Measurements from ENCODE around the gene TANC1.

DNA sequence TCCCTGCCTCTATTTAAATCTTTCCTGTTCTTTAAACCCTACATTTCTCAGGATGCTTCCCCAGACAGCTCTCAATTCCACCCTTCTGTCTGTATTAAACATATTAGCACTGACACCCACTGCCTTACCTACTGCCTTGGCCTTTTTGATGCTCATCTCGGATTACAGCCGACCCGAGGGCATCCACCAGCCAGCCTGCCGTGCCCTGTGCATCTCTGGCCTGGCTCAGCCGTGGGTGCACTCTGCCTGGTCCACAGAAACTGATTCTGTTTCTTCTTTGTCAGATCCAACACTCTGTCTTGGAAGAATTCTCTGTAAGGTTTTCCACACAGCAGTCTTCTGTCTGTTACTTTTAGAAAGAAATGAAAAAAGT lies 27.2 kb downstream of the TANC1 start:
- no peak for TF ChIP-seq POLR2A (IDR thresholded peaks at IDR 0.05)
- TF ChIP-seq, protein P1, sequence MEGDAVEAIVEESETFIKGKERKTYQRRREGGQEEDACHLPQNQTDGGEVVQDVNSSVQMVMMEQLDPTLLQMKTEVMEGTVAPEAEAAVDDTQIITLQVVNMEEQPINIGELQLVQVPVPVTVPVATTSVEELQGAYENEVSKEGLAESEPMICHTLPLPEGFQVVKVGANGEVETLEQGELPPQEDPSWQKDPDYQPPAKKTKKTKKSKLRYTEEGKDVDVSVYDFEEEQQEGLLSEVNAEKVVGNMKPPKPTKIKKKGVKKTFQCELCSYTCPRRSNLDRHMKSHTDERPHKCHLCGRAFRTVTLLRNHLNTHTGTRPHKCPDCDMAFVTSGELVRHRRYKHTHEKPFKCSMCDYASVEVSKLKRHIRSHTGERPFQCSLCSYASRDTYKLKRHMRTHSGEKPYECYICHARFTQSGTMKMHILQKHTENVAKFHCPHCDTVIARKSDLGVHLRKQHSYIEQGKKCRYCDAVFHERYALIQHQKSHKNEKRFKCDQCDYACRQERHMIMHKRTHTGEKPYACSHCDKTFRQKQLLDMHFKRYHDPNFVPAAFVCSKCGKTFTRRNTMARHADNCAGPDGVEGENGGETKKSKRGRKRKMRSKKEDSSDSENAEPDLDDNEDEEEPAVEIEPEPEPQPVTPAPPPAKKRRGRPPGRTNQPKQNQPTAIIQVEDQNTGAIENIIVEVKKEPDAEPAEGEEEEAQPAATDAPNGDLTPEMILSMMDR (IDR thresholded peaks at IDR 0.05) = no peak

Data from right lobe of liver (tissue), 4 donors.